T-helper 1 cell treated with Interleukin-12 subunit alpha and Interleukin-12 subunit beta and Interleukin-4 antibody, amounts not matched to agents 30 μg/mL and 1 μg/mL, for 36 hours (primary cell): Measurements from ENCODE around the gene NHERF1.

Experiments used
- H3K27ac Mint-ChIP-seq: one replicate; pipeline ENCODE4 v1.8.0; 2021; ENCODE audit warnings: mild to moderate bottlenecking, mixed read lengths
- H3K27me3 Mint-ChIP-seq: one replicate; pipeline ENCODE4 v1.8.0; 2021; ENCODE audit warnings: low read depth, mixed read lengths
- H3K36me3 Mint-ChIP-seq: one replicate; pipeline ENCODE4 v1.8.0; 2021; ENCODE audit warnings: low read depth, mixed read lengths
- H3K4me1 Mint-ChIP-seq: one replicate; pipeline ENCODE4 v1.8.0; 2021; ENCODE audit warnings: low read depth, mixed read lengths
- H3K4me3 Mint-ChIP-seq: one replicate; pipeline ENCODE4 v1.8.0; 2021; ENCODE audit warnings: mild to moderate bottlenecking, moderate library complexity, mixed read lengths
- H3K9me3 Mint-ChIP-seq: one replicate; pipeline ENCODE4 v1.8.0; 2021; ENCODE audit warnings: mixed read lengths

NHERF1 gene

DNA sequence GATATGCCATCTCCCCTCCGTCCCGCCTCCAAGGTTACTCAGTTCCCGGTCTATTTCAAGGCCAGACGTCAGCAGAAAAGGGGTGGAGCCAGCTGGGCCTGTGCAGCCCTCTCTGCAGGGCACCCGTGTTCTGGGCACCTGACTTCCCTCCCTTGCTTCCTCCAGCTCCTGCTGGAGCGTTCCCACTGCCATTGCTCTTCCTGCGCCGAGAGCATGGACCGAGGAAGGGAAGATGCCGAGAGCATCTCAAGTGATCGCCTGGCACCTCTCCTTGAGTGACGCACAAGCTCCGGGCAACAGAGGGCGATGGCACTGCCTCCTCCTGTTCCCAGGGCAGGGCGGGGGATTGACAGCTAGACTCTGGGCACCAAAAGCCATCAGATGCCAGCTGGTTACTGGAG lies 57.2 kb downstream of the NHERF1 start:
- no peaks in the 10 kb centered on the region for H3K4me1 Mint-ChIP-seq

DNA sequence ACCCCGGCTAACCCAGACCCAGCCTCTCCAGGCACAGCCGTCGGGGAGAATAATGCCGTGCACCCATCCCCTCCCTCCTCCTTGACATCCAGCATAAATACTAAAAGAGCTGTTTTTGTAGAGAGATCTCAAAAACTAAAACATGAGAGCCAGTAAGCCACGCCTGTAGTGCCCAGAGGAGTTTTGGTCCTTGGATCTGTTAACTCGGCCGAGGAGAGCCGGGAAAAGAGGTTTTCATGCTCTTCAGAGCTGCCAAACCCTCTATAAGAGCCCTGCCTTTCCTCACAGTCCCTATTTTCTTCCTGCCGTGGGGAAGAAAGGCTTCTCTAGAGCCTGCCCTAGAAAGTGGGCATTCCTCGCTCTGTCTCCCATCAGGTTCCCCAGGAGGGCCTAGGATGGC lies 57.9 kb downstream of the NHERF1 start:
- H3K4me3 Mint-ChIP-seq, result no peak overlapping the region
- no peaks in the 10 kb centered on the region for H3K27me3 Mint-ChIP-seq
- H3K4me1 Mint-ChIP-seq, result no peaks in the 10 kb centered on the region
- peaks cover 11% of the 10 kb centered on the region for H3K36me3 Mint-ChIP-seq
- H3K27ac Mint-ChIP-seq, result no peak overlapping the region
- no peaks in the 10 kb centered on the region for H3K9me3 Mint-ChIP-seq

More for the DNA sequence above, 57.2 kb downstream of the NHERF1 start:
- Mint-ChIP-seq H3K27me3 (no peaks in the 10 kb centered on the region), H3K9me3 (no peaks in the 10 kb centered on the region), H3K27ac (no peak overlapping the region), H3K36me3 (peaks cover 11% of the 10 kb centered on the region), H3K4me3 (no peak overlapping the region)

DNA sequence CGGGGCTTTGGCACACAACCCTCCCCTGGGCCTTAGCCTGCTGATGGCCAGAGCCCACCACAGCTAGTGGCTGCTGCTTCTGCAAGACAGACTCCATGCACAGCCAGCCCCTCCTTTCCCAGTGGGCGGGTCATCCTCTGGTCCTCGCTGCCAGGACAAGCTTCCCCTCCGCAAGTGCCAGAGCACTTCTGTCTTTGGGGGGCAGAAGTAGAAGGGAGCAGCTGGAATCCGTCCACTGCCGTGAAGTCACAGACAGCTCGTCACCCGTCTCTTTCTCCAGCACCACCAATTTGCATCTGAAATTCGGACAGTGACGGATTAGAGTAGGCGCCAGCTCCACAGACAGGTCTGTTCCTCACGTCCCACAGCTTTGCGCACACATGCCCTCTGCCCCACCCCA lies 59.0 kb downstream of the NHERF1 start:
- H3K27ac Mint-ChIP-seq, result no peak overlapping the region
- H3K36me3 Mint-ChIP-seq, result peaks cover 11% of the 10 kb centered on the region
- H3K4me1 Mint-ChIP-seq, result no peaks in the 10 kb centered on the region
- H3K4me3 Mint-ChIP-seq, result no peak overlapping the region
- H3K27me3 Mint-ChIP-seq, result no peaks in the 10 kb centered on the region
- no peaks in the 10 kb centered on the region for H3K9me3 Mint-ChIP-seq

DNA sequence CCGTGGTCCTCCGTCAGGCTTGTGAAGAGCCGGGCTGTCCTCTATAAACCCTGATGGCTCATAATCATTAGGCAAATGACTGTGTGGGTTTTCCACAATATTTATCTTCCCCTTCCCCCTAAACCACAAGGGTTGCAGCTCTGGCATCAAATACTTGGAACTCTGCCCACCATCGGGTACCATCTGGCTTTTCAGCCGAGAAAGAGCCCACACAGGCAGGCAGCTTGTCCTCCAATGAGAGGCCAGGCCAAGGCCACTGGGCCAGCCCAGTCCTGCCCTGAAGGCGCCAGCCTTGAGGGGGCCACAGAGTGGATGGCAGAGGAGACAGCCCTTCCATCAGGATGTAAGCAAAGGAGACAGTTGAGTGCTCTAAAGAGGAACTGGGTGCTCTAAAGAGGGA lies 59.5 kb downstream of the NHERF1 start:
- Mint-ChIP-seq H3K4me1 (no peaks in the 10 kb centered on the region), H3K27ac (no peak overlapping the region), H3K9me3 (no peaks in the 10 kb centered on the region), H3K27me3 (no peaks in the 10 kb centered on the region), H3K36me3 (peaks cover 9% of the 10 kb centered on the region), H3K4me3 (no peak overlapping the region)

DNA sequence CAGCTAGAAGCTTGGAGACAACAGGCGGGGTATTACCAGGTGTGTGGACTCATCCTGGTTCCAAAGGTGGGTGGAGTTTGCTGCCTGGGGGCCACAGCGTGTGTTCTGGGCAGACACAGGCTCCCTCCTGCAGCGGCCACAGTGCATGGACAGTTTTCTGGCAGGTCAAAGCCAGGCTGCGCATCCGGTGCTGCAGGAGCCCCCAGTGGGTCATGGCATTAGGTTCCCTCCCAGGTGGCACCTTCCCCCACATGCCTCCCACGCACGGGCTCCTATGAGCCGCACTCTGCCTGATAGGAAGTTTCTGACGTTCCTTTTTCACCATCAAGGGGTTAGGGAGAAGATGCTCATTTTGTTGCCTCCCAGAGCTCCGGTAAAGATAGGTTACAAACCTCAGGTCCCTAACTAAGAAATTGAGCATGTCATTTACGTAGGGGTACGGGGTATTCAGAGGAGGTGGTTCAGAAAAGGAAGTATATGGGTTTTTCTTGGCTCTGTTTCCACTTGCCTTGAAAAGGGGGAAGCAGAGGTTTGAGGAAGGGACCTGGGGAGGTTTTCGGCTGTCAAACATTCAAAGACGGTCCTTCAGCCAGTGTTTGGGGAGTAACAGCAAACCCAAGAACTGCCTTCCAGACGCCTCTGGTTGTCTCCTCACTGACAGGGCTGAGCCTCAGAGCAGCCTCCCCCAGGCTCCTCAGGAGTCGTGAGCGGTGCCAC lies 60.4 kb downstream of the NHERF1 start:
- Mint-ChIP-seq H3K27me3 (no peaks in the 10 kb centered on the region), H3K4me1 (no peaks in the 10 kb centered on the region), H3K4me3 (no peak overlapping the region), H3K9me3 (no peaks in the 10 kb centered on the region), H3K36me3 (peaks cover 7% of the 10 kb centered on the region), H3K27ac (no peak overlapping the region)

DNA sequence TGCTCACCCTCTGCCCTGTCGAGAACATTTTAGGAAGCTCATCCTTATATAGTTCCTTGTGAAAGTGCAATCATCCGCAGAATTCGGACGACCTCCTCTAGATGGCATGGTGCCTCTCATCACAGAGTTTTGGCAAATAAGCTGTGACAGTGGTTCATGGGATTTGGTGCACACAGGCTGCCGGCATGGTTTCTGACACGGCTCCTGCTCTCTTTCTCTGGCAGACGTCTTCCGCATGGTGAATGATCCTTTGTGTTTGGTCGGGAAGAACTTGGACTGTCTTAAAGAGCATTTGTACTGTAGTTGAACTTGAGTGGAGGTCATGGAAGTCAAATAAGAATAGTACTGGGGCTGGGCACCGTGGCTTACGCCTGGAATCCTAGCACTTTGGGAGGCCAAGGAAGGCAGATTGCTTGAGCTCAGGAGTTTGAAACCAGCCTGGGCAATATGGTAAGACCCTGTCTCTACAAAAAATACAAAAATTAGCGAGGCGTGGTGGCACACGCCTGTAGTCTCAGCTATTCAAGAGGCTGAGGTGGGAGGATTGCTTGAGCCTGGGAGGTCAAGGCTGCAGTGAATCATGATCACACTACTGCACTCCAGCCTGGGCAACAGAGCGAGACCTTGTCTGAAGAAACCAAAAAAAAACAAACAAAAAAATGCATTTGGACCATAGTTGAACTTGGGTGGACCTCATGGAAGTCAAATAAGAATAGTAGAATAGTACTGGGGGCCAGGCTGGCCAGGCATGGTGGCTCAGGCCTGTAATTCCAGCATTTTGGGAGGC lies 62.5 kb downstream of the NHERF1 start:
- no peak overlapping the region for H3K4me3 Mint-ChIP-seq
- H3K4me1 Mint-ChIP-seq, result no peaks in the 10 kb centered on the region
- no peaks in the 10 kb centered on the region for H3K27me3 Mint-ChIP-seq
- no peak overlapping the region for H3K27ac Mint-ChIP-seq
- peaks cover 7% of the 10 kb centered on the region for H3K36me3 Mint-ChIP-seq
- H3K9me3 Mint-ChIP-seq, result no peaks in the 10 kb centered on the region

DNA sequence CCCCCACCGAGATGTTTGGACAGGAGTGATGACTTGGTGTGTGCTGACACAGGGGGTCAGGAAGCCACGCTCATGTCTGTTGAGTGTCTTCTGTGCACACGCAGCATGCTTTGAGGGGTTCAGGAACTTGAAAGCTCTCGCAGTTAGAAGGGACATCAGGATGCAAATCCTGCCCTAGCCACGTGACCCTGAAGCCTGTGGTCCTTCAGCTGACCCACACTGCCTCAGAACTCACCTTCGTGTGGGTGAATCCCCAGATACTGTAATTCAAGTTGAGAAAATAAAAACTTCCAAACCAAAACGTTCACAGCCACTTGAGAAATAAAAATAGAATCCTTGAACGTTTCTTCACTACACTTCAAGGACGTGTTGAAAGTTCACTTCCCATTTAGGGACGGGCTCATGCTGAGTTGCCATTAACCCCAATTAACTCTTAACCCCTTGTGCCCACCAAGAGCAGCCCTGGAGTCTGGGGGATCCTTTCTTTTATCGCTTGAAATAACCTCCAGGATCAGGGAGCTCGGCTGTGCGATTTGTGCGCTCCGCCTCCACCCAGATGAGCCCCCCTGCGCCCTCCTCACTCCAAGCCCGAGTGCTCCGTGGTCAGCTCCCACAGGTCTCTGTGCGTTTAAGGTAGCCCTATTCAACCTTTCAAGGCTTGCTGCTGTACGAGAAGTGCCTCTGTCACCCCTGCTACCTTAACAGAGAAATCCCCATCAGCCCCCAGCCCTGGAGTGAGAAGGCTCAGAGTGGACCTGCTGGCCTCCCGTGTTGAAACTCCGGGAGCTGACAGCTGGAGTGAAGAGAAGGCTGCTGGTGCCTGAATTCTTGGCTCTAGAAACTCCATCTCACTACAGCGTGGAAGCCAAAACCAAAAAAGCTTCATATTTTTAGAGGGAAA lies 63.9 kb downstream of the NHERF1 start:
- no peak overlapping the region for H3K4me3 Mint-ChIP-seq
- H3K4me1 Mint-ChIP-seq, result peaks cover 2% of the 10 kb centered on the region
- no peaks in the 10 kb centered on the region for H3K27me3 Mint-ChIP-seq
- peaks cover 7% of the 10 kb centered on the region for H3K36me3 Mint-ChIP-seq
- H3K9me3 Mint-ChIP-seq, result no peaks in the 10 kb centered on the region
- no peak overlapping the region for H3K27ac Mint-ChIP-seq

DNA sequence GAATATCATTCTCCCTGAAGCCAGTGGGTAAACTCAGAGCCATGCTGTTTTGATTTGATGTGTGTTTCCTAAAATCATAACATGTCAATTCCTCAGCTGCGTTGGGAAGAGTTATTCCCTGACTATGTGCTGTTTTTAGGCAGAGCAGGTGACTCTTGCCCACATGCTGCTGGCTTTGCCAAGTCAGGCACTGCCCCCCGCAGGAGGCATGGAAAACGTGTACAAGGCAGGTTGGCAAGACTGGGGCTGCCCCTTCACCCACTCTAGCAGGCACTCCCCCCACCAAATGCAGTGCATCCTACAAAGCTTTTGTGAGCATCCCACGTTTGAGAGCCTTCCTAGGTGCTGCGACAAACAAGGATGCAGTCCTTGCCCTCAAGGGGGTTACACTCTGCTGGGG lies 66.0 kb downstream of the NHERF1 start:
- no peak overlapping the region for H3K27ac Mint-ChIP-seq

DNA sequence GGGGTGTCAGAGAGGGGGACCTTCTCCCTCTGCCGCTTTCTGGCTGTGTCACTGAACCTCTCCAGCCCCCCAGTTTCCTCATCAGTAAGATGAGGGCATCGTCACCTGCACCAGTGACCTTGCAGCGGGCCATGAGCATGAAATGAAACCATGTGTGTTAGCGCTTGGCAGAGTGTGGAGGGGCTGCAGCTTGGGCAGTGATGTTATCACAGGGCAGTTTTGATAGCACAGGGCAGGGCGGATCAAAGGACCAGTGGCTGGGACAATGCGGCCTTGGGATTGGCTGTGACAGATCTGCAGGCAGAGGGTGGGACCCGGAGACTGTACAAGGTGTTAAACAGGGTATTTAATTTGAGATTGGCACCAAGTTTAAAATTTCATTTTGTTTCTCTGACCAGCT lies 66.6 kb downstream of the NHERF1 start:
- Mint-ChIP-seq H3K4me1 (peaks cover 2% of the 10 kb centered on the region), H3K36me3 (peaks cover 4% of the 10 kb centered on the region), H3K27ac (no peak overlapping the region), H3K4me3 (no peak overlapping the region), H3K27me3 (no peaks in the 10 kb centered on the region), H3K9me3 (no peaks in the 10 kb centered on the region)

More for the DNA sequence above, 66.0 kb downstream of the NHERF1 start:
- Mint-ChIP-seq H3K4me3 (no peak overlapping the region), H3K27me3 (no peaks in the 10 kb centered on the region), H3K9me3 (no peaks in the 10 kb centered on the region), H3K4me1 (peaks cover 2% of the 10 kb centered on the region), H3K36me3 (peaks cover 6% of the 10 kb centered on the region)

DNA sequence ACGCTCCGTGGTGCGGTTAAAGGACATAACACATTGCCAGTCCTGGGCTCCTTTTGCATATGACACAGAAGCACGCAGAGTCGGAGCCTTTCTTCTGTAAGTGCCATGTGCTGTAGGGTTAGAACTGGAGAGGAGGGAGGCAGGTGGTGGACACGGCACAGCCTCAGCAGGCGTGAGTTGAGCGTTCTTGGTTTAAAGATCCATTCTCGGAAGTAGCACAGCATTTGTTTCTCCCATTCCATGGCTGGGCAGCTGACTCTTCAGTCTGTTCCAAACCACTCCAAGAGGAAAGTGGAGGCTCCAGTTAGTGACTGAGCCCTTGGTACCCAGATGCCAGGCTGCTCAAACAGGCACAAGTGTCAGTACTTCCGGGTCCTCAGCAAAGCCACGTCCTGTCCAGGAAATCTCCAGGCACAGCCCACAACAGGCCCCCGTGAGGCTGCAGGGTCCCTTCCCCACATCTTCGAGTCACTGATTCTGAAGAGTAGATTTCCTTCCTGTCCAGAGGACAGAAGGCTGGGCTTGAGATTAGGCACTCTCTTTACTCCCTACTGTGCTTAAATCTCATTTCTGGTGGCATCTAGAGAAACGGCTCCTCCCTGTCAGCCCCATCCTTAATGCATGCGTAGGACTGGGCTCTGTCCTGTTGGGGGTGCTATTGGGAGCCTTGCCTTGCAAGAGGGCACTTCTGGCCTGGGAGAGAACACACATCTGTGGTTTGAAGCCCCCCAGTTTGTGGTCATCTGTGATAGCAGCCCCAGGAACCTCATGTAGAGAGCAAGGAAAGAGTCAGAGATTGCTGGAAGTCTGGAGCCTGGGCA lies 67.3 kb downstream of the NHERF1 start:
- no peak overlapping the region for H3K27ac Mint-ChIP-seq
- H3K27me3 Mint-ChIP-seq, result no peaks in the 10 kb centered on the region
- peaks cover 2% of the 10 kb centered on the region for H3K4me1 Mint-ChIP-seq
- H3K9me3 Mint-ChIP-seq, result no peaks in the 10 kb centered on the region
- H3K36me3 Mint-ChIP-seq, result peaks cover 5% of the 10 kb centered on the region
- no peak overlapping the region for H3K4me3 Mint-ChIP-seq

DNA sequence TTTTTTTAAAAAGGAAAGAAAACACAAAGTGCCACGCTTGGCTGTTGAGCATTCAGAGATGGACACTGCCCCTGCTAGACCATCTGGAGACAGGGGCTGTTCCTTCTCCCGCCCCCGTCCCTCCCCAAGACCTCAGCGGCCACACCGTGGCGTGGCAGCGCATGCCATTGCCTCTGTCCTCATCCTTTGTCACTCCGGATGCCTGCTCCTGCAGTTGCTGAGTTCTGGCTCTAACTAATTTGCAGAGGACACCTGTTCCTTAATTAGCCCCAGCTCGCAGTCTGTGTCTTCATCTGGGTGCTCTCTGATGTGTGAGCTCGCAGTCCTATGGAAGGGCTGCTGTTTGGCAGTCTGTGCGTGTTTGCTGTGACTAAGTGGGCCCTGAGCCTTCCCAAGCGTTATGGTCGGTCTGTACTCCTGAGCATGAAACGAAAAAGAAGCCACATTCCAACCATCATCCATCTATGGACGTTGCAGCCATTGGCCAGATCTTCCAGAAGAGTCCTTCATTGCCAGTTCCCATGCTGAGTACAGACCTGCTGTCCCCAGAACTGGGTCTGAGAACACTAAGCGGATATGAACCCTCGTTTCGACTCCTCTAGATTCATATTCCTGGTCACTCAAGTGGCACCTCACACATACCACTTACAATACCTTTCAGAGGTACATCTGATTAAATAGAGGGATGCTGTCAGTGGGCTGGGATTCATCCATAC lies 68.6 kb downstream of the NHERF1 start:
- Mint-ChIP-seq H3K27me3 (no peaks in the 10 kb centered on the region), H3K36me3 (peaks cover 5% of the 10 kb centered on the region), H3K4me3 (no peak overlapping the region), H3K27ac (no peak overlapping the region), H3K9me3 (no peaks in the 10 kb centered on the region), H3K4me1 (peaks cover 2% of the 10 kb centered on the region)

DNA sequence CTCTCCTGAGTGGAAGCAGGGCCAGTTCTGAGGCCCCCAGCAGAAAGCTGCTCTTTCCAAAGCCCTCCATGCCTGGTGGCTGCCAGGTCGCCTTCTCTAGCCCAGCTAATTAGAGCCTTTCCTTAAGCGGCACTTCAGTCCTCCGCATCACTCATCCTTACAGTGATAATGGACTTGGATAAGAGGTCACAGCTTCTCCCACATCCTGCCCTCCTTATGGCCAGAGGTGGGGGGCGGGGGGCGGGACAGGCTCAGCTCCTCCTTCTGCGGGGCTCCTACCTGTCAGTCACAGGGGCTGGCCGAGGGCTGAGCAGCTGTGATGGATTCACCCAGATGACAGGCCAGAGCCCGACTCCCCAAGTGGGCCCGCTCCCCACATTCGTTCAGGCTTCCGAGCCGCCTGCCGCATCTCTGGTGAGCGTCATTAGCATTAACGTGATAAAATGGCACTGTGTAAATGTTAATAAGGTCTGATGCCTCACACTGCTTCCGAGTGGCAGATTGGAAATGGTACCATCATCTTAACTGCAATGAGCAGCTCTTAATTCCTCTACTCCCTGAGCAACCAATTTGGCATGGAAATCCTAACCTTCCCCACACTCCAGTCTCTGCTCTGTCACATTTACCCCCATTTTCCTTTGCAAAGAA lies 70.0 kb downstream of the NHERF1 start:
- Mint-ChIP-seq H3K4me3 (no peak overlapping the region), H3K9me3 (no peaks in the 10 kb centered on the region), H3K27me3 (no peaks in the 10 kb centered on the region), H3K36me3 (peaks cover 5% of the 10 kb centered on the region), H3K4me1 (peaks cover 2% of the 10 kb centered on the region), H3K27ac (no peak overlapping the region)
